Omental fat pad (tissue), 4 donors: ENCODE results near the gene COQ7. TPM values are rescaled to one million over a fixed set of nuclear protein-coding genes. Genes with fewer than 3 reads are reported as not detected.
A peak's percentile ranks its signal among the peaks of the same experiment; 100 is the strongest.

Experiments used
- ATAC-seq: fragments of 150-250 bp; one replicate; pipeline ENCODE4 v1.9.1; 2016; ENCODE audit warnings: mild to moderate bottlenecking, moderate library complexity; ENCODE audit not compliant: low FRiP score
- DNase-seq: peaks from one replicate; pipeline ENCODE4 v3.0.0-alpha.2; 2019; ENCODE audit warnings: low spot score
- total RNA-seq, 4 donors: library from RNA; depleted of rRNA; stranded (reverse); fragments of >200 nt; gene quantifications; one replicate each; pipeline ENCODE4 v1.1.0, GENCODE V29; 2016
- TF ChIP-seq, protein P1 (sequence below), 3 donors: fragments of 450-650 bp; IDR thresholded peaks; one replicate each; pipeline ENCODE4 v1.5.1; 2016 to 2017; ENCODE audit warnings: antibody characterized with exemption in 3 of 3, mild to moderate bottlenecking in 3 of 3, moderate library complexity in 2 of 3

The COQ7 gene
- total RNA-seq, 4 donors from 2014 or later = 11.0 to 17.4 (median 11.9) TPM

DNA sequence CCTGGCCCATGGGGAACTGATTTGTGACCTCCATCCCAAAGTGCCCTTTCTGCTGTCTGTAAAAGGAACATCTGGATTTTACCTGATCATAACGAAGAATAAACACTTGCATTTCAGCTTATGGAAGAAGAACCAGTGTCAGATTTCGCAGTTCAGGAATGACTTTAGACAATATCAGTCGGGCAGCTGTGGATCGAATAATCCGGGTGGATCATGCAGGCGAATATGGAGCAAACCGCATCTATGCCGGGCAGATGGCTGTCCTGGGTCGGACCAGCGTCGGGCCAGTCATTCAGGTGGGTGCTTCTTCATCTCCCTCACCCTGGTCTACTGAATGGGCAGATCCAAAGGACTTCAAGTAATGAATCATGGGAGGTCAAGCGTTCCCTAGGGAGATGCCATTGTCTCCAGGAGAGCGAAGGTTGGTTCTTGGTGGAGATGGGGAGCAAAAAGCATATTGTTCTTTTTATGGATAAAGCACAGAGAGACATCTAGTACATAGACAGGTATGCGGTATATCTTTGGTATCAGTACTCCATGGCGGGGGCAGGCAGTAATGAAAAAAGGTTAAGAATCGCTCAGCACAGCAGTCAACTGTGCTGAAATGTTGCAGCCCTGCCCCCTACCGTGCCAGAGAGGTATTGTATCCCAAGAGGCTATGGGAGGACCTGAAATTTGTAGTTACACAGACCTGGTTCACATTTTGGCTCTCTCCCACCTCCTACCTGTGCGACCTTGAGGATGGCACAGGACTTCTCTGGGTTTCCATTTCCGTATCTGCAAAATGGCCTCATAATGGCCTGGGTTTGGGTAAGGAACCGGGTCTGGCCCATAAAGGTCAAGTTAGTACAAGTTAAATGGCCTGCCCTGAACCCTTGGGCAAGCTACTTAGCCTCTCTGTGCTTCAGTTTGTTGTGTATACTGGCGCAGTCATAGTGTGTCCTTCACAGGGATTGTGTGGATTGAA lies 4.7 kb downstream of the COQ7 start:
- DNase-seq = peak; percentile 31
- ATAC-seq = no peak

DNA sequence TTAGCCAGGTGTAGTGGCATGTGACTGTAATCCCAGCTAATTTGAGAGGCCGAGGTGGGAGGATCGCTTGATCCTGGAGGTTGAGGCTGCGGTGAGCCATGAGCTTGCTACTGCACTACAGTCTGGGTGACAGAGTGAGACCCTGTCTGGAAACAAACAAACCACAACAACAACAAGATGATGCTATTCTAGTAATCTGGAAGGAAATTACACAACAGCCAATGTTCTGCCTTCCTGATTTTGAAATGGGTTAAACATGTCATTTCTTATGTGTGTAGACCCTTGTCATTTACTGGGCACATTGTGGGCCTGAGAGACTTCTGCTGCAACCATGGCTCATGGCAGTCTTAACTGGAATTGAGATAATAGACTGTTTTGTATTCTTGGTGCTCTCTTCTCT lies 5.9 kb downstream of the COQ7 start:
- TF ChIP-seq, protein P1, sequence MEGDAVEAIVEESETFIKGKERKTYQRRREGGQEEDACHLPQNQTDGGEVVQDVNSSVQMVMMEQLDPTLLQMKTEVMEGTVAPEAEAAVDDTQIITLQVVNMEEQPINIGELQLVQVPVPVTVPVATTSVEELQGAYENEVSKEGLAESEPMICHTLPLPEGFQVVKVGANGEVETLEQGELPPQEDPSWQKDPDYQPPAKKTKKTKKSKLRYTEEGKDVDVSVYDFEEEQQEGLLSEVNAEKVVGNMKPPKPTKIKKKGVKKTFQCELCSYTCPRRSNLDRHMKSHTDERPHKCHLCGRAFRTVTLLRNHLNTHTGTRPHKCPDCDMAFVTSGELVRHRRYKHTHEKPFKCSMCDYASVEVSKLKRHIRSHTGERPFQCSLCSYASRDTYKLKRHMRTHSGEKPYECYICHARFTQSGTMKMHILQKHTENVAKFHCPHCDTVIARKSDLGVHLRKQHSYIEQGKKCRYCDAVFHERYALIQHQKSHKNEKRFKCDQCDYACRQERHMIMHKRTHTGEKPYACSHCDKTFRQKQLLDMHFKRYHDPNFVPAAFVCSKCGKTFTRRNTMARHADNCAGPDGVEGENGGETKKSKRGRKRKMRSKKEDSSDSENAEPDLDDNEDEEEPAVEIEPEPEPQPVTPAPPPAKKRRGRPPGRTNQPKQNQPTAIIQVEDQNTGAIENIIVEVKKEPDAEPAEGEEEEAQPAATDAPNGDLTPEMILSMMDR (IDR thresholded peaks at IDR 0.05) = no peak
- ATAC-seq (no peak), DNase-seq (no peak)

More for the DNA sequence above, 4.7 kb downstream of the COQ7 start:
- TF ChIP-seq, protein P1 (IDR thresholded peaks at IDR 0.05) = no peak

DNA sequence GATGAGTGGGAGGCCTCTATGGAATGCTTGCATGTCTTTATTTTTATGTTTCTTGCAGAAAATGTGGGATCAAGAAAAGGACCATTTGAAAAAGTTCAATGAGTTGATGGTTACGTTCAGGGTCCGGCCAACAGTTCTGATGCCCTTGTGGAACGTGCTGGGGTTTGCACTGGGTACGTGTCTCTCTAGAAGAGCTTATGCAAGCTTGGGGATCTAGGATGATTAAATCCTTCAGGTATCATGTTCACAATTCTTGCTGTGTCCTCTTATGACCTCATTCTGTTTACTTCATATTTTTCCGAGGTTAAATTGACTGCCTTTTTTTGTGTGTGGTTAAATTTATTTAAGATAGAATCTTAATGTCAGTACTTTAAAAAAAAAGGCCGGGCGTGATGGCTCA lies 6.4 kb downstream of the COQ7 start:
- DNase-seq (no peak), ATAC-seq (no peak)
- TF ChIP-seq, protein P1 (IDR thresholded peaks at IDR 0.05) = no peak

DNA sequence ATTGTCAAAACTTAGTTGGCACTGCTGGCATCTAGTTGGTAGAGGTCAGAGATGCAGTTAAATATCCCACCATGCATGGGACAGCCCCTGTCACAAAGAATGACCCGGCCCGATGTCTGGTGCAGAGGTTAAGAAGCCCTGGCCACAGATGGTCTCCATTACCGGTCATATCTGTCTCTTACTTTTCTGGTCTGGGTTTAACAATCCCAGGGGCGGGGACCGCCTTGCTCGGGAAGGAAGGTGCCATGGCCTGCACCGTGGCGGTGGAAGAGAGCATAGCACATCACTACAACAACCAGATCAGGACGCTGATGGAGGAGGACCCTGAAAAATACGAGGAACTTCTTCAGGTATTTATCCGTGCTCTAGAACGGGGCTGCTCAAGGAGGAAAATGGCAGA lies 8.1 kb downstream of the COQ7 start:
- ATAC-seq = no peak
- TF ChIP-seq, protein P1 (IDR thresholded peaks at IDR 0.05) = no peak
- DNase-seq = no peak

GRCh38 chr16:19077879-19078278 lies 10.5 kb downstream of the COQ7 start:
- no peak for DNase-seq
- TF ChIP-seq, protein P1 (IDR thresholded peaks at IDR 0.05) = no peak
- ATAC-seq = no peak

DNA sequence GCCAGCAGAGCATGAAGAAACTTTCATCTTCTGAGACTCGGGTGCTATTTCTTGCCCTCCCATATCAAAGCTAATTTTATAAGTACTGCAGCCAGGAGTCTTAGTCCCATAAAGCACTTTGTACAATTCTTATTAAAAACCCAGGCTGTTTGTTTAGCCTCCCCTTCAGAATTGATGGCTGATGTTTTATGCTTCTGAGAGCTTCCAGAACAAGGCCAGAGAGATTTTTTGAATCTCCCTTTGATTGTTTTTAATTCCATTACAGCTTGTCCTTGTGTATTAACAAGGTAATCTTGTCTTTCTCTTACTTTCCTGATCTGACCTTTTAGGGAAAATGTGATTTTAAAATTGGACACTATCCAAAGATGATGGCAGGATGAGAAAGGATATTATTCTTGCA lies 16.3 kb downstream of the COQ7 start:
- ATAC-seq (no peak), DNase-seq (no peak)
- TF ChIP-seq, protein P1 (IDR thresholded peaks at IDR 0.05) = no peak

GRCh38 chr16:19084139-19084538 lies 16.7 kb downstream of the COQ7 start:
- TF ChIP-seq, protein P1 (IDR thresholded peaks at IDR 0.05) = no peak
- ATAC-seq (no peak), DNase-seq (no peak)
